ENCODE results near the gene SLC1A5. TPM values are rescaled to one million over a fixed set of nuclear protein-coding genes. Genes with fewer than 3 reads are reported as not detected.

SLC1A5 gene
- total RNA-seq, 1 donor from 2014 or later: 233 TPM

GRCh38 chr19:46760363-46760762 lies 28.0 kb downstream of the SLC1A5 start:
- Histone ChIP-seq H3K4me3 (ENCODE audit: insufficient read depth, low read depth, low read length) (no peak overlapping the region), H3K9ac (ENCODE audit: low read length) (no peak overlapping the region), H3K4me2 (ENCODE audit: low read length) (no peak overlapping the region), H2AFZ (ENCODE audit: low read depth, low read length) (no peak overlapping the region), H3K36me3 (ENCODE audit: insufficient read depth, low read length) (no peaks in the 10 kb centered on the region), H3K27me3 (ENCODE audit: insufficient read depth, low read length) (no peaks in the 10 kb centered on the region), H4K20me1 (ENCODE audit: insufficient read depth, low read length) (peaks cover 14% of the 10 kb centered on the region), H3K9me3 (ENCODE audit: insufficient read depth, low read depth, low read length) (no peaks in the 10 kb centered on the region), H3K4me1 (ENCODE audit: insufficient read depth, low read length) (no peaks in the 10 kb centered on the region), H3K79me2 (ENCODE audit: insufficient read depth, low read length) (no peaks in the 10 kb centered on the region), H3K27ac (ENCODE audit: low read depth, low read length) (no peak overlapping the region)
- TF ChIP-seq EZH2 (IDR thresholded peaks at IDR 0.05; ENCODE audit: insufficient read depth, low read length) (no peak), CTCF (IDR thresholded peaks at IDR 0.05; ENCODE audit: insufficient read depth, low read depth, low read length) (no peak)
- no peaks in the 10 kb centered on the region for H3K4me1 Mint-ChIP-seq (ENCODE audit: low read depth, unreplicated experiment)
- H3K27me3 Mint-ChIP-seq (ENCODE audit: low read depth, unreplicated experiment): no peaks in the 10 kb centered on the region
- no peak overlapping the region for H3K4me3 Mint-ChIP-seq (ENCODE audit: unreplicated experiment)
- no peak for DNase-seq (ENCODE audit: low read depth)
- H3K9me3 Mint-ChIP-seq (ENCODE audit: unreplicated experiment): no peaks in the 10 kb centered on the region
- no peak overlapping the region for H3K27ac Mint-ChIP-seq (ENCODE audit: unreplicated experiment)
- peaks cover 2% of the 10 kb centered on the region for H3K36me3 Mint-ChIP-seq (ENCODE audit: low read depth, unreplicated experiment)
- no peak for FAIRE-seq

GRCh38 chr19:46759817-46760333 lies 28.5 kb downstream of the SLC1A5 start:
- Histone ChIP-seq H3K4me3 (ENCODE audit: insufficient read depth, low read depth, low read length) (no peak overlapping the region), H3K4me2 (ENCODE audit: low read length) (no peak overlapping the region), H3K4me1 (ENCODE audit: insufficient read depth, low read length) (peaks cover 3% of the 10 kb centered on the region), H3K9me3 (ENCODE audit: insufficient read depth, low read depth, low read length) (no peaks in the 10 kb centered on the region), H3K27ac (ENCODE audit: low read depth, low read length) (no peak overlapping the region), H3K9ac (ENCODE audit: low read length) (no peak overlapping the region), H2AFZ (ENCODE audit: low read depth, low read length) (no peak overlapping the region), H4K20me1 (ENCODE audit: insufficient read depth, low read length) (peaks cover 14% of the 10 kb centered on the region), H3K27me3 (ENCODE audit: insufficient read depth, low read length) (no peaks in the 10 kb centered on the region), H3K79me2 (ENCODE audit: insufficient read depth, low read length) (no peaks in the 10 kb centered on the region), H3K36me3 (ENCODE audit: insufficient read depth, low read length) (no peaks in the 10 kb centered on the region)
- H3K27ac Mint-ChIP-seq (ENCODE audit: unreplicated experiment): no peak overlapping the region
- no peaks in the 10 kb centered on the region for H3K27me3 Mint-ChIP-seq (ENCODE audit: low read depth, unreplicated experiment)
- H3K9me3 Mint-ChIP-seq (ENCODE audit: unreplicated experiment): no peaks in the 10 kb centered on the region
- DNase-seq (ENCODE audit: low read depth) (peak; percentile 84), FAIRE-seq (peak; percentile 77)
- no peaks in the 10 kb centered on the region for H3K4me1 Mint-ChIP-seq (ENCODE audit: low read depth, unreplicated experiment)
- TF ChIP-seq EZH2 (IDR thresholded peaks at IDR 0.05; ENCODE audit: insufficient read depth, low read length): no peak
- TF ChIP-seq CTCF (IDR thresholded peaks at IDR 0.05; ENCODE audit: insufficient read depth, low read depth, low read length): no peak
- no peak overlapping the region for H3K4me3 Mint-ChIP-seq (ENCODE audit: unreplicated experiment)
- peaks cover 4% of the 10 kb centered on the region for H3K36me3 Mint-ChIP-seq (ENCODE audit: low read depth, unreplicated experiment)

GRCh38 chr19:46759206-46759605 lies 29.2 kb downstream of the SLC1A5 start:
- FAIRE-seq: no peak
- no peak overlapping the region for H2AFZ ChIP-seq (ENCODE audit: low read depth, low read length)
- Mint-ChIP-seq H3K36me3 (ENCODE audit: low read depth, unreplicated experiment) (peaks cover 4% of the 10 kb centered on the region), H3K4me1 (ENCODE audit: low read depth, unreplicated experiment) (no peaks in the 10 kb centered on the region), H3K4me3 (ENCODE audit: unreplicated experiment) (no peak overlapping the region), H3K27ac (ENCODE audit: unreplicated experiment) (no peak overlapping the region), H3K9me3 (ENCODE audit: unreplicated experiment) (no peaks in the 10 kb centered on the region), H3K27me3 (ENCODE audit: low read depth, unreplicated experiment) (no peaks in the 10 kb centered on the region)
- no peak for DNase-seq (ENCODE audit: low read depth)
- TF ChIP-seq EZH2 (IDR thresholded peaks at IDR 0.05; ENCODE audit: insufficient read depth, low read length) (no peak), CTCF (IDR thresholded peaks at IDR 0.05; ENCODE audit: insufficient read depth, low read depth, low read length) (no peak)
- H3K9ac ChIP-seq (ENCODE audit: low read length): no peak overlapping the region
- no peak overlapping the region for H3K4me2 ChIP-seq (ENCODE audit: low read length)
- H3K9me3 ChIP-seq (ENCODE audit: insufficient read depth, low read depth, low read length): no peaks in the 10 kb centered on the region
- peaks cover 3% of the 10 kb centered on the region for H3K4me1 ChIP-seq (ENCODE audit: insufficient read depth, low read length)
- no peak overlapping the region for H3K4me3 ChIP-seq (ENCODE audit: insufficient read depth, low read depth, low read length)
- H3K79me2 ChIP-seq (ENCODE audit: insufficient read depth, low read length): no peaks in the 10 kb centered on the region
- H3K27ac ChIP-seq (ENCODE audit: low read depth, low read length): no peak overlapping the region
- no peaks in the 10 kb centered on the region for H3K27me3 ChIP-seq (ENCODE audit: insufficient read depth, low read length)
- H4K20me1 ChIP-seq (ENCODE audit: insufficient read depth, low read length): peaks cover 14% of the 10 kb centered on the region
- no peaks in the 10 kb centered on the region for H3K36me3 ChIP-seq (ENCODE audit: insufficient read depth, low read length)
